Measurements from ENCODE around the gene COPS6. TPM values are rescaled to one million over a fixed set of nuclear protein-coding genes. Genes with fewer than 3 reads are reported as not detected.

COPS6 gene
- total RNA-seq, 1 experiment from 2014 or later = 110 TPM

GRCh38 chr7:100118388-100119071 lies 29.8 kb downstream of the COPS6 start:
- peaks cover 20% of the 10 kb centered on the region for H3K36me3 Mint-ChIP-seq (ENCODE audit: insufficient read depth, unreplicated experiment)
- peak overlapping the region; percentile 90 for H3K27ac Mint-ChIP-seq (ENCODE audit: unreplicated experiment)
- no peak for TF ChIP-seq CTCF (IDR thresholded peaks at IDR 0.05; ENCODE audit: unreplicated experiment)
- no peaks in the 10 kb centered on the region for H3K9me3 Mint-ChIP-seq (ENCODE audit: low read depth, unreplicated experiment)
- DNase-seq = no peak
- H3K27me3 Mint-ChIP-seq (ENCODE audit: unreplicated experiment) = no peaks in the 10 kb centered on the region
- H3K4me3 Mint-ChIP-seq (ENCODE audit: low read depth, unreplicated experiment) = peak overlapping the region; percentile 96
- CTCF ChIA-PET = interaction anchor here (0.7 kb wide), 1 partner anchor 256 kb away, joined by 3 read pairs; no protein-coding TSS in a partner anchor
- TSS peak; percentile 57 for BruUV-seq (replicated peaks)
- H3K4me1 Mint-ChIP-seq (ENCODE audit: low read depth, unreplicated experiment) = peaks cover 8% of the 10 kb centered on the region
- intact Hi-C loops (cut with micrococcal nuclease; ENCODE audit: unreplicated experiment) = no loop called here

- peaks cover 20% of the 10 kb centered on the region for H3K36me3 Mint-ChIP-seq (ENCODE audit: insufficient read depth, unreplicated experiment)
- intact Hi-C loops (cut with micrococcal nuclease; ENCODE audit: unreplicated experiment) = no loop called here
- CTCF ChIA-PET = interaction anchor here (0.6 kb wide), 1 partner anchor 37 kb away, joined by 3 read pairs; no protein-coding TSS in a partner anchor
- no peaks in the 10 kb centered on the region for H3K27me3 Mint-ChIP-seq (ENCODE audit: unreplicated experiment)
- peak within 1 kb of the TSS; percentile 96 for H3K4me3 Mint-ChIP-seq (ENCODE audit: low read depth, unreplicated experiment)
- no peak for TF ChIP-seq CTCF (IDR thresholded peaks at IDR 0.05; ENCODE audit: unreplicated experiment)
- H3K9me3 Mint-ChIP-seq (ENCODE audit: low read depth, unreplicated experiment) = no peaks in the 10 kb centered on the region
- peaks cover 8% of the 10 kb centered on the region for H3K4me1 Mint-ChIP-seq (ENCODE audit: low read depth, unreplicated experiment)
- H3K27ac Mint-ChIP-seq (ENCODE audit: unreplicated experiment) = peak within 1 kb of the TSS; percentile 90
- peak; percentile 88 for DNase-seq
- BruUV-seq (replicated peaks) = no TSS peak
These were observed 30.6 kb downstream of the COPS6 start, which contains the start of the genes CNPY4 and TAF6 for GRCh38 chr7:100119072-100119969. Gene CNPY4 (plus strand): TSS chr7:100119634. CDS start chr7:100119745, 111 bp downstream. Gene TAF6 (minus strand): TSS chr7:100119358. CDS start chr7:100114209, 5,149 bp downstream.

DNA sequence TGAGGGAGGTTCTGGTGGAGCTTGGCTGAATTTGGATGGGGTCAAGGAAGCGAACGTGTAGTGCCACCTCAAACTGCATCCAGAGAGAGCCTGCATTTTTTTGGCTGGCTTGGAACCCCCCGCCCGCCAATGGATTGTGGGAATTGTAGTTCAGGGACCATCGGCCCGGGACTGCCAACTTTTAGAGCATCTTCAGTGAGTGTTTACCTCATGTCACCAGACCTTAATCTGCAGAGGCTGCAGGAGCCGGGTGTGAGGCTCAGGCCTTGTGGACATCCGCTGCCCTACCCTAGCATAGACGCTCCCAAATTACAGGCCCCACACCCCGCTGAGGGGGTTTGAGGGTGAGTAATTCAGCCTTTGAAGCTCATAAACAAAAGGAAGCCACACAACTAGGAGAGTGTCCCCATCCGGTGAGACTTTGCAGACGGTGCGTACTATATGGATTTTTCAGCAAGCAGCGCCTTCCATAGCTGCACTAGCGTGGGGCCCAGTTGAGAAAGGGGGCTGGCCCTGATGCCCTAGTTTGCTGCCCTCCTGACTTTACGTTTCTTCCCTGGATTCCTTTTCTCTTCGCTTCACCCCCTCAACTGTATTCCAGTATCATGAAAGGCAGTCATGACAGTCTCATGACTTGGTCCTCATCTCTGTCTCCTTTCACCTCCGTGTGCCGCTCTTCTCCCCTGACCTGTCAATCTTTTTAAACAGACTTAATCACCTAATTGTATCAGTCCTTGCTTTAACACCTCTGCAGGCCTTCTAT lies 31.4 kb downstream of the COPS6 start:
- H3K27me3 Mint-ChIP-seq (ENCODE audit: unreplicated experiment) = no peaks in the 10 kb centered on the region
- peak; percentile 37 for DNase-seq
- H3K4me1 Mint-ChIP-seq (ENCODE audit: low read depth, unreplicated experiment) = peaks cover 8% of the 10 kb centered on the region
- peak overlapping the region; percentile 96 for H3K4me3 Mint-ChIP-seq (ENCODE audit: low read depth, unreplicated experiment)
- no peak overlapping the region for H3K27ac Mint-ChIP-seq (ENCODE audit: unreplicated experiment)
- intact Hi-C loops (cut with micrococcal nuclease; ENCODE audit: unreplicated experiment) = no loop called here
- H3K36me3 Mint-ChIP-seq (ENCODE audit: insufficient read depth, unreplicated experiment) = peaks cover 20% of the 10 kb centered on the region
- BruUV-seq (replicated peaks) = no TSS peak
- TF ChIP-seq CTCF (IDR thresholded peaks at IDR 0.05; ENCODE audit: unreplicated experiment) = no peak
- CTCF ChIA-PET = interaction anchor here (0.6 kb wide), 1 partner anchor 38 kb away, joined by 3 read pairs; no protein-coding TSS in a partner anchor
- no peaks in the 10 kb centered on the region for H3K9me3 Mint-ChIP-seq (ENCODE audit: low read depth, unreplicated experiment)

DNA sequence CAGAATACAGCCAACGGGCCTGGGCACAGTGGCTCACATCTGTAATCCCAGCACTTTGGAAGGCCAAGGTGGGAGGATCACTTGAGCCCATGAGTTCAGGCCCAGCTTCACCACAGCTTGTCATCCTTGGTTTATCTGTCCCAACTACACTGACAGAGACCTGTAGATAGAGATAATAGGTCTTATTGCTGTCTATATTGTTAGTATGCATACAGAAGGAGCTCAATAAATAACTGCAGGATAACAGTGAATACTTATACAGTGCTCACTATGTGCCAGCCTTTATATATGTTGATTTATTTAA lies 31.9 kb downstream of the COPS6 start:
- CTCF ChIA-PET = no interaction called here
- Mint-ChIP-seq H3K27me3 (ENCODE audit: unreplicated experiment) (no peaks in the 10 kb centered on the region), H3K4me3 (ENCODE audit: low read depth, unreplicated experiment) (peak overlapping the region; percentile 96), H3K27ac (ENCODE audit: unreplicated experiment) (no peak overlapping the region), H3K4me1 (ENCODE audit: low read depth, unreplicated experiment) (peaks cover 8% of the 10 kb centered on the region), H3K36me3 (ENCODE audit: insufficient read depth, unreplicated experiment) (peaks cover 24% of the 10 kb centered on the region), H3K9me3 (ENCODE audit: low read depth, unreplicated experiment) (no peaks in the 10 kb centered on the region)
- BruUV-seq (replicated peaks) = no TSS peak
- TF ChIP-seq CTCF (IDR thresholded peaks at IDR 0.05; ENCODE audit: unreplicated experiment) = no peak
- intact Hi-C loops (cut with micrococcal nuclease; ENCODE audit: unreplicated experiment) = no loop called here
- no peak for DNase-seq
